Measurements from ENCODE around the gene CASZ1. TPM values are rescaled to one million over a fixed set of nuclear protein-coding genes. Genes with fewer than 3 reads are reported as not detected.

The CASZ1 gene
- total and polyA plus RNA-seq, 2 donors (not counting 3 experiments of a cell fraction or from before 2014, with no cell fraction given): 1.5 to 5.2 TPM

DNA sequence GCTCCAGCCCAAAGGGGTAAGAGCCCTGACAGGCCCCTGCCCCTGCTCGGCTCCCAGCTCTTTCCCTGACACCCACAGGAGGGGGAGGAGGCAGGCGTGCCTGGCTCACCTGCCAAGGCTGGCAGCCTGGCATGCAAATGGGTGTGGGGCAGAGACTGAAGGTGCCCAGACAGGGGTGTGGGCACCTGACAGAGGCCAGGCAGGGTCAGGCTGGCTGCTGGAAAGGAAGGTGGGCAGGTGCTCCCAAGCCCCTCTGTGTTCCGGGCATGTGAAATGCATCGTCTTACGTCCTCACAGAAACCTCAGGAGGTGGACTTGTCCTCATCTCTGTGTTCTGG lies 19.4 kb upstream of the CASZ1 start:
- CTCF ChIA-PET: no interaction called here

More for the DNA sequence above, 19.4 kb upstream of the CASZ1 start:
- Histone ChIP-seq H3K9ac (replicated peaks; ENCODE audit: extremely low read depth, insufficient read depth, low read length) (no peak overlapping the region), H4K20me1 (replicated peaks; ENCODE audit: control insufficient read depth, extremely low read depth, insufficient read depth, low read length) (no peaks in the 10 kb centered on the region), H3K9me3 (replicated peaks; ENCODE audit: control insufficient read depth, insufficient read depth, low read length) (no peaks in the 10 kb centered on the region), H3K27me3 (ENCODE audit: control insufficient read depth in 2 of 2, insufficient read depth in 2 of 2, low read length in 2 of 2) (no peaks in the 10 kb centered on the region), H3K4me1 (ENCODE audit: control insufficient read depth, extremely low read depth, insufficient read depth, low read length) (no peaks in the 10 kb centered on the region), H2AFZ (ENCODE audit: low read depth, low read length) (no peak overlapping the region), H3K36me3 (ENCODE audit: control insufficient read depth in 2 of 2, extremely low read depth in 1 of 2, insufficient read depth in 2 of 2, low read length in 2 of 2) (no peaks in the 10 kb centered on the region), H3K9me1 (replicated peaks; ENCODE audit: control insufficient read depth, extremely low read depth, insufficient read depth, low read length) (no peaks in the 10 kb centered on the region), H3K4me2 (ENCODE audit: insufficient read depth, low read length) (no peak overlapping the region), H3K4me3 (replicated peaks in 1 of 3; ENCODE audit: insufficient read depth in 1 of 3, low read depth in 1 of 3, low read length in 3 of 3) (no peak overlapping the region), H3K79me2 (ENCODE audit: control insufficient read depth, insufficient read depth, low read length) (no peaks in the 10 kb centered on the region), H3K27ac (ENCODE audit: insufficient read depth, low read depth, low read length) (no peak overlapping the region)
- dilution Hi-C loops (cut with MboI; ENCODE audit: extremely low pct_ligation_motif_present, low sequenced_read_pairs) (no loop called here), intact Hi-C loops (cut with micrococcal nuclease) (no loop called here)
- POLR2A ChIA-PET: no interaction called here
- no peak for TF ChIP-seq MYC (IDR thresholded peaks at IDR 0.05; ENCODE audit: low read depth, low read length)
- TF ChIP-seq EZH2 (IDR thresholded peaks at IDR 0.05; ENCODE audit: borderline replicate concordance, low read depth, low read length, severe bottlenecking): no peak
- no peak for TF ChIP-seq MAX (IDR thresholded peaks at IDR 0.05; ENCODE audit: insufficient read depth, insufficient read length)
- no peak for TF ChIP-seq JUN (IDR thresholded peaks at IDR 0.05; ENCODE audit: borderline replicate concordance, insufficient read depth, insufficient read length, low read depth)
- TF ChIP-seq POLR2A (IDR thresholded peaks at IDR 0.05; ENCODE audit: low read depth, low read length): no peak
- TF ChIP-seq CTCF (IDR thresholded peaks at IDR 0.05; ENCODE audit: extremely low read depth in 1 of 2, insufficient read depth in 1 of 2, low read depth in 1 of 2, low read length in 2 of 2): no peak
- TF ChIP-seq FOS (IDR thresholded peaks at IDR 0.05; ENCODE audit: borderline replicate concordance, insufficient read depth, low read length): no peak
- TF ChIP-seq POLR2AphosphoS5 (IDR thresholded peaks at IDR 0.05; ENCODE audit: insufficient read depth, low read depth, low read length): no peak
- no peak for TF ChIP-seq GATA2 (IDR thresholded peaks at IDR 0.05; ENCODE audit: insufficient read depth, insufficient read length, low read depth, low read length)
- DNase-seq (ENCODE audit: low read depth, low spot score) (no peak), FAIRE-seq (no peak)
- no TSS peak for BruUV-seq (replicated peaks)
